Esophagus squamous epithelium (tissue), 5 donors: ENCODE results near the gene ATXN7L3. TPM values are rescaled to one million over a fixed set of nuclear protein-coding genes. Genes with fewer than 3 reads are reported as not detected.

Experiments
- DNase-seq: peaks from one replicate; lab custom pipeline; 2025; lab: John Stamatoyannopoulos, UW
- H3K27ac ChIP-seq, 4 donors: fragments of 200-600 bp; sonication (generic); one replicate each; pipeline ENCODE4 v1.5.1; 2016 to 2019; ENCODE audit warnings: mild to moderate bottlenecking in 1 of 4
- H3K27me3 ChIP-seq, 4 donors: fragments of 200-600 bp; sonication (generic); 1 replicate in 3 of 4; 2 replicates in 1 of 4; pipeline versions ENCODE4 v1.5.1 to v1.6.0; 2017 to 2021; ENCODE audit warnings: antibody characterized with exemption in 1 of 4
- H3K36me3 ChIP-seq, 3 donors: fragments of 200-600 bp; sonication (generic); one replicate each; pipeline ENCODE4 v1.5.1; 2016 to 2019
- H3K4me1 ChIP-seq, 3 donors: fragments of 200-600 bp; sonication (generic); one replicate each; pipeline ENCODE4 v1.5.1; 2017 to 2019
- H3K4me3 ChIP-seq, 4 donors: fragments of 200-600 bp; sonication (generic); 1 replicate in 3 of 4; 2 replicates in 1 of 4; pipeline ENCODE4 v1.5.1; 2016 to 2019; ENCODE audit warnings: mild to moderate bottlenecking in 2 of 4, moderate library complexity in 1 of 4
- H3K9me3 ChIP-seq, 3 donors: fragments of 200-600 bp; sonication (generic); one replicate each; pipeline ENCODE4 v1.5.1; 2016 to 2019
- POLR2A ChIP-seq, 4 donors: fragments of 450-650 bp; IDR thresholded peaks; one replicate each; pipeline ENCODE4 v1.6.1; 2017; ENCODE audit warnings: antibody characterized with exemption in 4 of 4, mild to moderate bottlenecking in 4 of 4, moderate library complexity in 3 of 4
- WGBS, 2 donors: methylation state at CpG; one replicate each; pipeline ENCODE4 v1.1.5; 2018; 5-methylcytosine and 5-hydroxymethylcytosine counted together
- intact Hi-C: fragments of 100-400 bp; cut with DNase I; formaldehyde crosslinking; loops from one replicate; pipeline ENCODE4 v1.15.0; 2022
- total RNA-seq, 4 donors: library from RNA; depleted of rRNA; stranded (reverse); fragments of >200 nt; gene quantifications; one replicate each; pipeline ENCODE4 v1.1.0, GENCODE V29; 2016
- TF ChIP-seq, protein P1 (sequence below), 6 experiments: fragments of 450-650 bp in 4 of 6; fragments of 200-600 bp in 2 of 6; sonication (generic) in 2 of 6; IDR thresholded peaks; one replicate each; pipeline ENCODE4 v1.5.1; 2016 to 2019; ENCODE audit warnings: antibody characterized with exemption in 6 of 6, mild to moderate bottlenecking in 4 of 6, moderate library complexity in 4 of 6
- donor health status: DM: yes; HTN: yes; CAD: no.

ATXN7L3 gene
- total RNA-seq, 4 donors from 2014 or later: 37.7 to 47.3 (median 44.0) TPM

DNA sequence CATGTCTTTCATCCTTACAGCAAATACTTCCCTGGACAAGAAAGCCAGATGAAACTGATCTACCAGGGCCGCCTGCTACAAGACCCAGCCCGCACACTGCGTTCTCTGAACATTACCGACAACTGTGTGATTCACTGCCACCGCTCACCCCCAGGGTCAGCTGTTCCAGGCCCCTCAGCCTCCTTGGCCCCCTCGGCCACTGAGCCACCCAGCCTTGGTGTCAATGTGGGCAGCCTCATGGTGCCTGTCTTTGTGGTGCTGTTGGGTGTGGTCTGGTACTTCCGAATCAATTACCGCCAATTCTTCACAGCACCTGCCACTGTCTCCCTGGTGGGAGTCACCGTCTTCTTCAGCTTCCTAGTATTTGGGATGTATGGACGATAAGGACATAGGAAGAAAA is 9.2 kb downstream of the ATXN7L3 start:
- Histone ChIP-seq H3K9me3 (no peaks in the 10 kb centered on the region), H3K4me3 (no peak overlapping the region), H3K27ac (no peak overlapping the region), H3K36me3 (peaks cover 32 to 59% (median 34%) of the 10 kb centered on the region in 3 donors), H3K27me3 (no peaks in the 10 kb centered on the region), H3K4me1 (peaks cover 17 to 57% (median 33%) of the 10 kb centered on the region in 3 donors)
- TF ChIP-seq, protein P1, sequence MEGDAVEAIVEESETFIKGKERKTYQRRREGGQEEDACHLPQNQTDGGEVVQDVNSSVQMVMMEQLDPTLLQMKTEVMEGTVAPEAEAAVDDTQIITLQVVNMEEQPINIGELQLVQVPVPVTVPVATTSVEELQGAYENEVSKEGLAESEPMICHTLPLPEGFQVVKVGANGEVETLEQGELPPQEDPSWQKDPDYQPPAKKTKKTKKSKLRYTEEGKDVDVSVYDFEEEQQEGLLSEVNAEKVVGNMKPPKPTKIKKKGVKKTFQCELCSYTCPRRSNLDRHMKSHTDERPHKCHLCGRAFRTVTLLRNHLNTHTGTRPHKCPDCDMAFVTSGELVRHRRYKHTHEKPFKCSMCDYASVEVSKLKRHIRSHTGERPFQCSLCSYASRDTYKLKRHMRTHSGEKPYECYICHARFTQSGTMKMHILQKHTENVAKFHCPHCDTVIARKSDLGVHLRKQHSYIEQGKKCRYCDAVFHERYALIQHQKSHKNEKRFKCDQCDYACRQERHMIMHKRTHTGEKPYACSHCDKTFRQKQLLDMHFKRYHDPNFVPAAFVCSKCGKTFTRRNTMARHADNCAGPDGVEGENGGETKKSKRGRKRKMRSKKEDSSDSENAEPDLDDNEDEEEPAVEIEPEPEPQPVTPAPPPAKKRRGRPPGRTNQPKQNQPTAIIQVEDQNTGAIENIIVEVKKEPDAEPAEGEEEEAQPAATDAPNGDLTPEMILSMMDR (IDR thresholded peaks at IDR 0.05): no peak
- TF ChIP-seq POLR2A (IDR thresholded peaks at IDR 0.05): no peak
- no peak for DNase-seq
- 63 to 76% methylated on average over 7 to 9 of the region's 10 CpGs for WGBS, 2 donors
- intact Hi-C loops: no loop called here

DNA sequence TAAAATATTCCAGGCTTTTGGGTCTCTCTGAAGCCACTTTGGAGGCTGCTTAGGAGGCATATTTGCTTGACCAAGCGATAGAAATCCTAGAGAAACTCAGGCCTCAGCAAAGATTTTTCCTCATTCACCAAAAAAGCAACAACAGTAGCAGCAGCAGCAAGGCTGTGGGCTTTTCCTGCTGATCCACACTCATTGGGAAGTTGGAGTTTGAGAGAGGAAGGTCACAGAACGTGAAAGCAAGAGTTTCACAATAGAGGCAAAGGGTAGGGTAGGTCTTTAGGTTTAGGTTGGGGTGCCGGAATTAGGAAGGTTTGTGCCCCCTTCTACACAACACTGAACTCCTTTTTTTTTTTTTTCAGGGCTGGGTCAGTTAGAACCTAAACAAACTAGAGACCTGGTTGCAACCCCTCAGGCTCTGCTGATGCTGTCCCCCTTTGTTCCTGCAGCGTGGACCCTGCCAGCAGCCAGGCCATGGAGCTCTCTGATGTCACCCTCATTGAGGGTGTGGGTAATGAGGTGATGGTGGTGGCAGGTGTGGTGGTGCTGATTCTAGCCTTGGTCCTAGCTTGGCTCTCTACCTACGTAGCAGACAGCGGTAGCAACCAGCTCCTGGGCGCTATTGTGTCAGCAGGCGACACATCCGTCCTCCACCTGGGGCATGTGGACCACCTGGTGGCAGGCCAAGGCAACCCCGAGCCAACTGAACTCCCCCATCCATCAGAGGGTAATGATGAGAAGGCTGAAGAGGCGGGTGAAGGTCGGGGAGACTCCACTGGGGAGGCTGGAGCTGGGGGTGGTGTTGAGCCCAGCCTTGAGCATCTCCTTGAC is 10.9 kb downstream of the ATXN7L3 start:
- peaks cover 15 to 42% (median 21%) of the 10 kb centered on the region in 3 donors for H3K36me3 ChIP-seq
- 78 to 84% methylated on average over 5 to 6 of the region's 12 CpGs for WGBS, 2 donors
- no peak for TF ChIP-seq POLR2A (IDR thresholded peaks at IDR 0.05)
- TF ChIP-seq, protein P1 (IDR thresholded peaks at IDR 0.05): no peak
- H3K4me3 ChIP-seq: peak overlapping the region in 1 of 4 donors; percentile 90
- intact Hi-C loops: no loop called here
- peak overlapping the region; percentile 94 to 100 (median 99) for H3K27ac ChIP-seq
- no peak for DNase-seq
- H3K9me3 ChIP-seq: no peaks in the 10 kb centered on the region
- H3K27me3 ChIP-seq: no peaks in the 10 kb centered on the region
- peaks cover 24 to 69% (median 38%) of the 10 kb centered on the region in 3 donors for H3K4me1 ChIP-seq

DNA sequence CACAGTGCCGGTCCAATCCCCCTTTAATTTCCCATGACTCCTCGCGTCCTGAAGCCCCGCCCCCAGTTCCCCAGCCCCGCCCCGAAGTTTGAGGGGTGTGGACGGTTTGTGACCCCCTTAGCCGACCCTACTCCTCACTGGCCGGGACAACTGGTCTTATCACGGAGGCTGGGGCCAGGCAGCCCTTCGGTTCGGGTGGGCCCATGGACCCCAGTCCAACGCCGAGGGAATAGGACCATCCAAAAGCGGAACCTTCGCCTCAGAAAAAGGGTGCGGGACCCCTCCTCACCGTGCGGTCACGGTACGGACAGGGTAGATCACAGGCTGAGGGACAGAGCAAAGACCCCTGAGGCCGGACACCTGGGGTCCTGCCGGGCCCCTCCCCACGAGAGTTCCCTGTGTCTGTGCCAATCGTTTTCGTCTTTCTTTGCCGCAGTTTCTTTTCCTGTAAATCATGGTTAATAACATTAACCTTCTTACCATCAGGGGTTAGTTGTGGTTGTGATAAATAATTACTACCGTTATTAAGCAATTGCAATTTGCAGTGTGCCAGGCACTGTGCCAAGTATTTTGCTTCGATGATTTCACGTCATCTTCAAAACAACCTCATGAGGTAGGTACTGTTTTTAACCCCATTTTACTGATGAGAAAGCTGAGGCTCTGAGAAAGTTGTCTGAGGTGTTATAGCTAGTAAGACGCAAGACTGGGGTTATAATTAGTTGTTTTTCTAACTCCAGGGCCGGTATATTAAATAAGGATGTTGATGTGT is 12.4 kb downstream of the ATXN7L3 start:
- Histone ChIP-seq H3K9me3 (no peaks in the 10 kb centered on the region), H3K27me3 (no peaks in the 10 kb centered on the region), H3K4me3 (peak overlapping the region; percentile 74 to 99 (median 83)), H3K27ac (peak overlapping the region; percentile 94 to 100 (median 99)), H3K4me1 (peaks cover 19 to 54% (median 23%) of the 10 kb centered on the region in 3 donors), H3K36me3 (peaks cover 11 to 43% (median 11%) of the 10 kb centered on the region in 3 donors)
- DNase-seq: no peak
- 3 to 4% methylated on average over 17 to 19 of the region's 32 CpGs for WGBS, 2 donors
- intact Hi-C loops: no loop called here
- no peak for TF ChIP-seq POLR2A (IDR thresholded peaks at IDR 0.05)
- TF ChIP-seq, protein P1 (IDR thresholded peaks at IDR 0.05): no peak

- TF ChIP-seq, protein P1 (IDR thresholded peaks at IDR 0.05): peak in 1 of 6 experiments; percentile 16
- peak in 3 of 4 donors; percentile 60 to 84 (median 77) for TF ChIP-seq POLR2A (IDR thresholded peaks at IDR 0.05)
- peak; percentile 95 for DNase-seq
Measured at GRCh38 chr17:44186307-44187130, 13.2 kb downstream of the ATXN7L3 start, which contains the start of gene TMUB2. TMUB2 (plus strand) TSS chr17:44186972; CDS start chr17:44187709, 737 bp downstream.

More at GRCh38 chr17:44186307-44187130, 13.2 kb downstream of the ATXN7L3 start, which contains the start of gene TMUB2:
- intact Hi-C loops: no loop called here
- Histone ChIP-seq H3K4me3 (peak within 1 kb of the TSS; percentile 74 to 99 (median 83)), H3K36me3 (peaks cover 13 to 49% (median 17%) of the 10 kb centered on the region in 3 donors), H3K4me1 (peaks cover 12 to 46% (median 20%) of the 10 kb centered on the region in 3 donors), H3K27me3 (no peaks in the 10 kb centered on the region), H3K27ac (peak within 1 kb of the TSS; percentile 94 to 100 (median 99)), H3K9me3 (no peaks in the 10 kb centered on the region)
- 1% methylated on average over 20 to 32 of the region's 50 CpGs for WGBS, 2 donors
